Embryonic facial prominence (tissue), 1 donor: ENCODE data around the gene STAP2.

Experiments
- DNase-seq: peaks from one replicate; pipeline ENCODE4 v3.0.0-alpha.2; 2016; ENCODE audit errors: extremely low spot score

The STAP2 gene

DNA sequence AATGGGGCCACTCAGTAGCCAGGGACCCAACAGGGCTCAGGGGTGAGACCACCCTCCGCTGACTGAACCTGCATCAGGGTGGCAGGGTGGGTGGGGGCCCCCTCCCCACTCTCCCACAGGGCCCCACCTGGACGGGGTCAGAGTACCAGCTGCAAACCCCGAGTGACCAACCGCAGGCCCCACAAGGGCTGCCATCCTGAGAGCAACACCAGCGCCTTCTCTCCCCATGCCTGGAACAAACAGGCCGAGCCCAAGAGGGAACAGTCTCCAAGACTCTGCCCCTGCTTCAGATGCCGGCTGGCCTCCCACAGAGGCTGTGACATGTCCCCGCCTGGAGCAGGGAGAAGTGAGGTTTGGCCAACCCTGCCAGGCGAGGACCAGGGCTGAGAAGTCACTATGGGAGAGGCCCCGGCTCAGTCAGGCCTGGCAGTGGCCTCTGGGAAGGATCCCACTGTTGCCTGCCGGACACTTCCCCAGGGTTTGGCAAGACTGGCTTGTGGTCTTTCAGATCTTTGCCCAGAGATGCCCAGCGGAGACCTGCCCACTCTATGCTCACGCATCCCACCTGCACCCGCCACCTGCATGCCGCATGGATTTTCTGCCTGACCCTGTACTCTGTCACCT is 31.9 kb upstream of the STAP2 start:
- DNase-seq, result no peak

DNA sequence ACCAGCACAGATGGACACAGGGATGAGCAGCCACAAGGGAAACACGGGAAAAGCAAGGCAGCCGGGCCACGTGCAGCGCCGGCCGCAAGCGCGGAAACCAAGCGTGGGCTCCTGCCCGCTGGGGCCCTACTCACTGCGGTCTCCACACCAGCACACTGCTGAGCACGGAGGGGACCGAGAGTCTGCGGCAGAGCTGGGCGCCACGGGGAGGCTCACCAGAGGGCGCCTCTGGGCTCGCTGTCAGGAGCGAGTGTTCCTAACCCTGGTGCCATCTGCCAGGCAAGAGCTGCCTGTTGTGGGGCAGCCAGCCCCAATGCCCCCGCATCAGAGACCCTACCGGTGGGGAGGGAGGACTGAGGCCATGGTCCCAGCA is 31.2 kb upstream of the STAP2 start:
- DNase-seq, result no peak

DNA sequence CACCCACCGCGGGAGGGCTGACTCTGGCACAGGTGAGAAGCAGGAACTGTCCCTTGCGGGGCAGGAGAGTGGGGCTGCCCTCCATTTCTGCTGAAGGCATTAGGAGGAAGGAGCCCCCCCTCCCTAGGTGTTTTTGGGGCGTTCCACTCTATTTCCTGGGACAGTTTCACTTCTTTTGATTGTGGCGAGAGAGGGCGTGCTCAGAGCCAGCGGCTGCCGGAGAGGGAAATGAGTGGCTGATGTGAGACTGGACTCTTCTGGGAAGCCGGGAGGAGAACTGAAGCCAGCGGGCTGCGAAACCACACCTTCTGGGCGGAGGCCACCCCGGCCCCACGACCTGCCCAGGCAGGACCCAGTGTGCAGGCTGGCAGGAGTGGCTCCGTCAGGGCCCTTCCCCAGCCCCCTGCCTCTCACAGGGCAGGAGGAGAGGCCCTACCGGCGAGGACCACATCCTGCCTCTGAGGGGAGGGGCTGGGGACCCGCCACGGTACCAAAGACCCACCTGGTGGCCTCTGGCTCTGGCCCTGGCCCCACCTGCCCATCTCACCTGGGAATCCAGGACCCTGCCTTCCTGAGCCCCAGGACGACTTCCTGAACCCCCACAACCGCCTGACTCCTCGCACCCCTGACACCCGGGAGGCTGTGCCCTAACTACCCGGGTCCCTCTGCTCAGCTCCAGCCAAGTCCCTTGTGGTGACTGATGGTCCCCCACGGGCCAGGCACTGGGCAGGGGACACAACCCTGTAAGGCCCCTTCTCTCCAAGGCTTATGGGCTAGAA is 30.7 kb upstream of the STAP2 start:
- DNase-seq, result no peak

DNA sequence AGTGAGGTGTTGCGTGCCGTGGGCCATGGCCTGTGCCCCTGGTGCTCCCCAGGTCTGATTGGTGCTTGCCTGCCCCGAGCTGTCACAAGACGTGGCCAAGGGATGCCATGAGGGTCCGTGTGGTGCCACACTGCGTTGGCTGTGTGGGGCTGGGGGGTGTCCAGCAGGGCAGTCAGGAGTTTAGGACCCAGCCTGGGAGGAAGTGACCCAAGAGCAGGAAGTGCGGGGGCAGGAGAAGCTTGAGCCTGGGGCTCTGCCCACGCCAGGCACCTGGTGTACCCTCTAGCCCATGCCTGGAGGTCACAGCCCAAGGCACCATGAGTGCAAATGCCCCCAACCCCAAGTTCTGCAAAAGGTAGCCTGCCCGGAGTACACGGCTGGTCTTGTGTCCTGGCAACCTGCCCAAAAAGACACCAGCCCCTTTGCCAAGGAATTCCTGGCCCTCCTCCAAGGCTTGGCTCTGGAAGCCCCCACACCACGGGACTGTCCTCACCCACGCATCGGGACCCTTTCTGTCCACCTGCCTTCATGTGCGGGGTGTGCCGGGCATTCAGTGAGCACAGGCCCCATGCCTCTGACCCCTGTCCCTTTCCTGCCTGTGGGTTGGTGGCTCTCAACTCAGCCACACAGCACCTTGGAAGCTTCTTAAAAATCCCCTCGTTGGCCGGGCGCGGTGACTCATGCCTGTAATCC is 29.6 kb upstream of the STAP2 start:
- DNase-seq, result no peak

DNA sequence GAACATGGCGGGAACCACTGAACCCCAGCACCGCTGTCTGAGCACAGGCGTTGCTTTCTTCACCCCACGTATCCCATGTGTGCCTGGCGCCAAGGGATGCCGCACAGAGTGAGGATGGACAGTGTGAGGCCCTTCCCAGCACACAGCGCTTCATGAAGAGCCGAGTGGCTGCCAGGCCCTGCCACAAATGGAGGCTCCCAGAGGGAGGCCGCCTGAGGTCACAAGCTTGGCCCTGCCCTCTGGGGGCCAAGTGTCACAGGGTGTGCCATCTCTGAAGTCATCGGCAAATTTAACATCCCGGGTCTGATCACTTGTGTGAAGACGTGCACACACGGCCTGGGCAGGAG is 29.1 kb upstream of the STAP2 start:
- DNase-seq, result no peak

DNA sequence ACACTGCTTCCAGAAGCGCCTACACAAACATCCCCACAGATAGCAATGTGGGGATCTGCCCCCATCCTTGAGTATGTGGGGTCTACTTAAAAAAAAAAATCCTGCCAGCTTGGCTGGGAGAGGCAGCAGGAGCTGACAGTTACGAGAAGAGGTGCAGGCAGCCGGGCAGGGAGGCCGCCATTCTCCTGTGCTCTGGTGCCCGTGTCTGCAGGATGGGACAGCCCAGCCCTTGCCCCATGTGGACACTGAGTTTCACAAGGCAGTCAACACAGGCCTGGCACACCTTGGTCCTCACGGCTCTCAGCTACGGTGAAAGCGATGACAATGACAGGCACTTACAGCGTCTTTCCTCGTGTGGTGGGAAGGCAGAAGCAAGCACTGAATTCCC is 28.7 kb upstream of the STAP2 start:
- DNase-seq, result no peak

DNA sequence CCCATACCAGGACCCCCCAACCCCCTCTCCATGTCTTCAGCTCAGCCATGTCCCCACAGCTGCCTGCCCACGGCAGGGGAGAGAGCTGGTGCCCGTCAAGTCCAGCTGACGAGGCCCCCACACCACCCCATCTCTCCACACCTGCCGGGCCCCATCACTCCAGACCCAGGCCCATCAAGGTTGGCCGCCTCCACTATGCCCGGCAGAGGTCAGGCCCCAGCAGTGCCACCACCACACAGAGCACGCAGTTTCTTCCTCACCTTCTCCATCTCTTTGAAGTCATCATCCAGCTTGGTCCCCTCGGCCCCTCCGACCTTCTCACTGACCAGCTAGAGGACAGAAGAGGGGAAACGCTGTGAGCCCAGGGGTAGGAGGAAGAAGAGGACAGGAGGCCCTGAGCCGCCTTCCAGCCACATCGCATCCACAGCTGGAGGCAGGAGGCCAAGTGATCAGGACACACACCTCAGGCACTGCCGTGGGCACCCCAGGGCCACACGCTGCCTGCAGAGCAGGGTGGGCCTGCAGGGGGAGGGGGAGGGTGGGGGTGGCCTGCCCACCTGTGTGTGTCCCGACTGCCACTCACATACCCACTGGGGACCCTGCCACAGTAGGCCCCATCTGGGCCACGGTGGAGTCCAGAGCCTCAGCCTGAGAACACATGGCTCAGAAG is 28.2 kb upstream of the STAP2 start:
- DNase-seq, result no peak

DNA sequence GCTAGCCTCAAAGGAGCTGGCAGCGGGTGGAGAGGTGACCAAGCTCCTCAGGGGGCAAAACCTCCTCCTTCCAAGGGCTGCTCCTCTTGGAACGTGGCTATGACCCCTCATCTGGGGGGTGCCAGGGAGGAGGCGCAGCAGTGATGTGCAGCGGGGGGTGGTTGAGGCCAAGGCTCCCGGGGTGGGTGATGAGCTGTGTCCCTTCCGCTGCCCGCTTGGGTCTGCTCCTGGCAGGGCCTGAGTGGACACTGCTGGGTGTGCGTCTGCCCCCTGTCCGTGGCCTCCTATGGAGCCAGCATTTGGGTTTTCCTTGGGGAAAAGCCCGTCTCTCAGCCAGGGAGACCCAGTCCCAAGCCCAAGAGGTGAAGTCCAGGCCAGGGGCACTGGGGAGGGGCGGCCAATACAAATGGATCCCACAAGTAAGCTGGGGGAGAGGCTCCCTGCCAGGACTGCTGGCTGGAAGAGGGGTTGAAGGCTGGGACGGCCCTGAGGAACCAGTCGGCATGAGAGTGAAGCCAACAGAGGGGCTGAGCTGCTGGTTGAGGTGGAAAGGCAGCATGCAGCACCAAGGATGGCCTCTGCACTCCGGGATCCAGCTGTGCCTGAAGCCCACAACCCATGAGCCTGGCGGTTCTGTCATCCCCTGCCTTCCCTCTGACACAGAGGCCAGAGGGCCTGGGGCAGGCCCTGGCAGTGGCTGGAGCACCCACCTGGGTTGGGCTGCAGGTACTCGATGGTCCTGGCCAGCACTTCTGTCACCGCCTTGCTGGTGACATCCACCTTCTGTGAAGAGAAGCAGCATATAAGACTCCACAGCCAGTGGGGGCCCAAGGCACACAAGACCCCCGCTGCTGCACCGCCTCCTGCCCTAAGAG is 27.4 kb upstream of the STAP2 start:
- no peak for DNase-seq

DNA sequence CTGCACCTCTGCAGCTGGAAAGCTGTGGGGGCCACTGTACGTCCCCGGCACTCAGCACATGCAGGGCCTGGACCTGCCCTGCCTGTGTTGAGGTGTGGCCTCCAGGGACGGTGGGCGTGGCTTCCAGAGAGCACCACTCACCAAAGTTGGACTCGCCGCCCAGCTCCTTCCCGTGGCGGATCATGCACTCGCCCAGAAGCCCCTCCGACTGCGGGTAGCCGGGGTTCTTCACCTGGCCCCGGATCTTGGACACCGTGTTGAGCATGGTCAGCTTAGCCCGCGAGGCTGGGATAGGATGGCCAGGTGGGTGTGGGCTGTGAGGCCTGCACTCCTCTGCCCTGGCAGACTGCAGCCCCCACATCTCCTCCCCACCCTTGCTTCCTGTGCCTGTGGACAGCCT is 26.7 kb upstream of the STAP2 start:
- no peak for DNase-seq

DNA sequence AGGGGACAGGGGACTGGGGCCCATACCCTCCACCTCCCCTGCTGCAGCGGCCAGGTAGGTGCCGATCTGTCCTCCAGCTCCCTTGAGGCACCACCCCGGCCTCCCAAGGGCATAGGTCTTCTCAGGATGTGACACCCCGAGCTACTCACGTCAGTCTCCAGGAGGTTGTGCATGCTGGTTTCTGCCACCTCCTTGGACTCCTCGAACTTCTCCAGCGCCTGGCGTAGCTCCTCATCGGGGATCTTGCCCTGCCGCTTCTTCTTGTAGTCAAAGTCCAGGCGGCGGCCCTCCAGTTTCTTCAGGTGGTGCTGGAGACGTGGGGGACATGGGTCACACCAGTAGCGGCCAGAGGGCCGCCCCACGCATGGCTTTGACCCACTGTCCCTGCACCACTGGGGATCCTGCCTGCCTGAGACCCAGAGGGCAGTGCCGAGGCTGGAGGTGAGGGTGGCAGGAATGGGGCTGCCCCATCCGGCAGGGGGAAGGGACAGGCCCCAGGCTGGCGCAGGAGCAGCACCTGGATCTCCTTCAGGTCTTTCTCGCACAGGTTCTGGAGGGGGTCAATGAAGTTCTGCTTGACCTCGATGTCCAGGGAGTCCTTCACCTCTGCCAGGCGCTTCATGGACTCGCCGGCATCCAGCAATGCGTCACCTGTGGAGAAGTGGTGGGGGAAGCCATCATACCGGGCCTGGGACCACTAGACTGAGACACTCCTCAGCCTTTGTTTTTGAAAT is 25.1 kb upstream of the STAP2 start:
- no peak for DNase-seq

DNA sequence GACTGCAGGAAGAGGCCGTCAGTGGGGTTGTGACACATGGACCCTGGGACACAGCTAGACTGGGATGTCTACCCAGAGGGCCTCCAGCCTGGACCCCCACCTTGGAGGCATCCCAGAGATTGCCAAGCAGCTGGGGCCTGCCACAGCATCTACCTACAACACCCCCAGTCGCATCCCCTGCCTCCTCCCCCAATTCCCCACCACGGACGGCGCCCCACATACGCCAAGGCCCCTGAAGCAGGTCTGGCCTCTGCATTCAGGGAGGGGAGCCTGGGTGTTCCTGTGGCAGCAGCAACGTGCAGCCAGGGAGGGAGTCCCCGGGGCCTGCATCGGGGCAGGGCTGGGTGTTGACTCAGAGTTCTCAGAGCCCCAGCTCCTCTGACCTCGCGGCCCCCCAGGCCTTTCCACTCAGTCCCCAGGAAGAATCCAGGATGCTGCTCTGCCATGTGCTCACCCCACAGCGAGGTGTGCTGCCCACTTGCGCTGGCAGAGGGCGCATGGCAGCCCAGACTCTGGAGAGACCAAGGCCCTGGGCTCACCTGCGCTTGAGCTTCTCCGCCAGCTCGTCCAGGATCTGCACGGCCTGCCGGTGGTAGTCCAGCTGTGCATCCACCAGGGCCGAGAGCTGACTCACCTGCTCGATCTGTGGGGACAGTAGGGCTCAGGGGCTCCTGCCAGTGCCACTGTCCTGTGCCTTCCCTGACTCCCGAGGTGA is 24.4 kb upstream of the STAP2 start:
- DNase-seq, result no peak

DNA sequence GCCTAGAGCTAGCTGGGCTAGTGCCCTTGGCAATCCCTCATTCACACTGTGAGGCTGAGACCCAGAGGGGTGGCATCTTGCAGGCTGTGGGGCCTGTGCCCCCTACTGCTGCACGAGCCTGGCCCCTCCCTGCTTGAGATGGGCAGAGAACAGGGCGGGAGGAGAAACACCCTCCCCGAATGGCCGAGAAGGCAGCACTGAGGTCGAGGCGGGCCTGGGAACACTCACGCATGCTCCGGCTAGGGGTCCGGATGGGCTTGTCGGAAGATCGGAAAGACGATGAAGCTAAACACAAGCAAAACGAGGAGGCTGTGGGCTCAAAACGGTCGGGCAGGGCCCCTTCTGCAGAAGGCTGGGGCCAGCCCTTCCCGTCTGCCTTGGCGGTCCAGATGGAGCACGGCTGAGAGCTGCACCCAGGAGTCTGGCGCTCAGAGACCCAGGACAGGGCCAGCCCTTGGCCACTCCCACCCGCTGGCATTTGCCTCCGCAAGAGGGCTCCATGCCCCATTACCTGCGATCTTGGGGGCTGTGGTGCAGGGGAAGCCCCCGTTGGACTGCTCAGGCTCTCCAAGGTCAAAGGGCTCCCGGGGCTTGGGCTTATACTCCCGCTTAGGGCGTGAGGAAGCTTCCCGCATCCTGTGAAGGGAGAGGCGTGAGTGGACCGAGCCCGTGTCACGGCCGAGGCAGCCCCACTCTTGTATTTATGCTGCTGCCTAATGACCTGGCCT is 23.6 kb upstream of the STAP2 start:
- DNase-seq, result no peak

DNA sequence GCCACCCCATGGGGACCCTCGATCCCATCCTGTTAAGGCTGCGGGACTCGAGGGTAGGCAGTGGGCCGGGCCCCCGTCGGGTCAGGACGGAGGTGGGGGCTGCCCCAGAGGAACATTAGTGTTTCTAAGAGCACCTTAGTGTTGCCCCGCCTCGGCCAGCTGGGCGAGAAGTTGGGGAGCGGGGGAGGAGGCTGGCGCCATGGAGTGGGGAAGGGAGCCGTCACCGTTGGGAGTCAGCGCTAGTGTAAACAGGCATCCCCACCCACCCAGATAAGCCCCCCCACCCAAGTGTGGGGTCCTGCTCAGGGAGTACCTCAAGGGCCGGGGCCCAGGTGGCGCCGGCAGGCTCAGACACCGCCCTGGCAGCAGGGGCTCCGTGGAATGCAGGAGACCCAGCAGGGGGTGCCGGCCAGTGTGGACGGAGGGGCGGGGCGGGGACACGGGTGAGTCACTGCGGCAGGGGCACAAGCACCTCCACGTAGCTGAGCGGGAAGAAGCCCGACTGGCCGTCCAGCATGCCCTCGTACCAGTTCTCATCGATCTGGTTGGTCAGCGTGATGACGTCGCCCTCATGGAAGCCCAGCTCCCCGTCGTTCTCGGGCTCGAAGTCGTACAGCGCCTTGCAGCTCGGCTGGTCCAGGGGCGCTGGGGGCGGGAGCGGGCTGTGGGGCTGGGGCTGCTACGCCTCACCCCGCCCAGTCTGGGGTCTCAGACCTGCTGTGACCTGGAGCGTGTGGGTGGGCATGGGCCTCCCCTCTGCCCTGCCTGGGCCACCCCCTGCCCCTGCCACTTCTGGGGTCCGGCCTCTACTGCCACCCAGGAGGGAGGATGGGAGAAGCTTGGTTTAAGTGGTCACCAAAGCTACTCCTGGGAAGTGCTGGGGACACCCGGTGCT is 22.8 kb upstream of the STAP2 start:
- DNase-seq, result no peak

DNA sequence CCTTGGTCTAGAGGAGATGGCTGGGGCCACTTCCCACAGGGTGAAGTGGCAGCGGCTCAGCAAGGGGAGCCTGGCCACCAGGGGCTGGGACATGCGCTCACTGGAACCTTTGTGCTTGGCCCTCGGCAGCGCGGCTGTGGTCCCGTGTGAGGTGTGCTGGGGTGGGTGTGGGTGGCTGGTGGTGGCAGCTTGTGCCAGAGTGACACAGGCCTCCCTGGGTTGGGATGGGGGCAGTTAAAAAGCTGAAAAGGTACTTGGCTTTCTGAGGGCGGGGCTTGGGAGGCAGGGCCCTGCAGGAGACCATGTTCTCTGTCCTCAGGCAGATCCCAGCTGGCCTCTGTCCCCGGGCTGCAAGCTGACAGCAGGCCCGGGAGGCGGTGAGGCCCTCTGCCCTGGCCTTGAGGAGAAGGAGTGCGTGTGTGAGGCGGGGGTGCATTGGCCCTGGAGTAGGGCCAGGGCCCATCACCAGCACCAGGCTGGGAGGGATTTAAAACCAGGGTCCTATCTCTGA is 22.1 kb upstream of the STAP2 start:
- DNase-seq, result no peak

DNA sequence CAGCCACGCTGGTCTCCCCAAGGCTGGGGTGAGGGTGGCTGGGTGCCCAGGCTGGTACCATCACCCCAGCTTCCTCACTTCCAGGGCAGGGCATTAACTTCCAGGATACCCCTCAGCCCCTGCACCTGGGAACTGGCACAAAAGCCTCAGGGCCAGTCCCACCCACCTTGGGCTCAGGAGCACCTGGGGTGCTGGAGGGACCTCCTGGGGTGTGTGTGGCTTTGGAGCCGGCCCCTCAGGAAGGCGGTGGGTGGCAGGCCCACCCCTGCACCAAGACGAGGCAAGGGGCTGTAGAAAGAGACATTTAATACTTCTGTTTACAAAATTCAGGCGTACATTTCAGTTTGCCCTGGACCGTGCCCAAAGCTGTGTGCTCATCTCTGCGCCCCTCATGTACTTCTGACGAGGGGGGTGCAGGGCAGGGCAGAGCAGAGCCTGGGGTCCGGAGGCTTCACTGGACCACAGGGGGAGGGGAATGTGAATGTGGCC is 21.5 kb upstream of the STAP2 start:
- DNase-seq, result no peak

DNA sequence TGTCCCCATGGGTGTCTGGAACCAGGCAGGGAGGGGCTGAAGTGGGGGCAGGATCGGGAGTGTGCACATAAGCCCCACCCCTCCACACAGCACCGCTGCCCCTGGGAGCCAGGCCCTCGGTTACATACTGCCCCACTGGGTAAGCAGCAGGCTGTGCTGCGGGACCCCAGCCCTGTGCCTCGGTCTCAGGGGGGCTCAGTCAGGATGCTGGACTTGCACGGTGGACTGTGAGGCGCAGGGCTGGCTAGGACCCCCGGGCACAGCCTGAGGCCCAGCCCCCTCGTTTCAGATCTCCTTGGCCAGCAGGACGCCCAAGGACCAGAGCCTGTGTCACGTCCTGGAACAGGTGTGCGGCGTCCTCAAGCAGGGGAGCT is 21.0 kb upstream of the STAP2 start:
- no peak for DNase-seq

DNA sequence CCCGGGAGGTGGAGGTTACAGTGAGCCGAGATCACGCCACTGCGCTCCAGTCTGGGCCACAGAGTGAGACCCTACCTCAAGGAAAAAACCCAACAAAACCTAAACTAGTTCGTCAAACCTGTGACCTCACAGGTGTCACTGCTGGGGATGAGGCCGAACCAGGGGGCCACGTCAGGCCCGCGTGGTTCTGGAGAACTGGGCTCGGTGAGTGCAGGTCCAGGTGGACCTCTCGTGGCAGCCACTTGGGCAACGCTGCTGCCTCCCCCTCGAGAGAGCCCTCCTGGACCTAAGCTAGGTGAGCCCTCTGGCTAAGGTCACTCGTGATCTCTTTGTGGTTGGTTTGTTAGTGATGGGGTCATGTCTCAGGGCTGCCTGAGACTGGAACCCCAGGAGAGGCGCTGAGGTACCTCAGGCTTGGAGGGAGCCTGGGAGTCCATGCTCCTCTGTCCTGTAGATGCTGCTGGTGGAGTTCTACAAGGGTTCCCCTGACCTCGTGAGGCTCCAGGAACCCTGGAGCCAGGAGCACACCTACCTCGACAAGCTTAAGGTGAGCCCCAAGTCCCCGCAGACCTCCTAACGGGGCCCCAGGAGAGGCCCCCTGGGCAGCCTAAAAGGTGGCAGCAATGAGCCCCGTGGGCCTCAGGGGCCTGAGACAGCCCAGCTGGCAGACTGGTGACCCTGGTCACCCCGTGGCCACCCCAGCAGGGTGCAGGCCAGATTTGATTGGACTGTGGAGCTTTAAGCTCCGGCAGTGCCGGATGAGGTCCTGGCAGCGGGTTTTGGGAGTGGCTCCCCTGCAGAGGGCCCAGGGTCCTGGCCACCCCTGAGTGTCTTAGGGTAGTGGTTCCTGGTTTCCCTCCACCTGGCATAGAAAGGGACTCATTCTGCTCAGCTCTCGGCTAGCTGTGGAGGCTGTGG is 20.3 kb upstream of the STAP2 start:
- DNase-seq, result no peak
